SKM-1 (cell line): Measurements from ENCODE around the gene TSEN2.
"Not testable (repeated sequence)": the region's sequence is repeated elsewhere in the genome, so short reads cannot be mapped to it uniquely, and the experiment has no call there.

Experiments
- DNase-seq: peaks from one replicate; lab custom pipeline; 2025; ENCODE audit not compliant: unreplicated experiment; lab: John Stamatoyannopoulos, UW

The TSEN2 gene

DNA sequence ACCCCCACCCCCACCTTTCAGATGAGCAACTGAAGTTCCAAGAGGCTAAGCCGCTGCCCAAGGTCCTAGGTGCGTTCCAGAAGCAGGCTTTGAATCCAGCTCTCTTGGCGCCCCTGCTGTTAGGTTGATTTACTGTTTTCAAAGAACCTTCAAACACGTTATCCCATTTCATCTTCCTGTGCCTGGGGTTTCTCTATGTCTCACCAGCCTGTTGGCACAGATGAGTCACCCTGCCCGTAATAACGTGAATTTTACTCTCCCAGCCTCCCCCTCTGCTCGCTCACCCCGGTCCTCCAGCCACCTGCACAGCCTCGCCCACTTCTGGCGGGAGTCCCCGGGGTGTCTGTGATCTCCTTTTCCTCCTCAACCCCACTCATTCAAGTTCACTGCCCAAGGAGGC lies 13.0 kb upstream of the TSEN2 start:
- DNase-seq, result no peak

DNA sequence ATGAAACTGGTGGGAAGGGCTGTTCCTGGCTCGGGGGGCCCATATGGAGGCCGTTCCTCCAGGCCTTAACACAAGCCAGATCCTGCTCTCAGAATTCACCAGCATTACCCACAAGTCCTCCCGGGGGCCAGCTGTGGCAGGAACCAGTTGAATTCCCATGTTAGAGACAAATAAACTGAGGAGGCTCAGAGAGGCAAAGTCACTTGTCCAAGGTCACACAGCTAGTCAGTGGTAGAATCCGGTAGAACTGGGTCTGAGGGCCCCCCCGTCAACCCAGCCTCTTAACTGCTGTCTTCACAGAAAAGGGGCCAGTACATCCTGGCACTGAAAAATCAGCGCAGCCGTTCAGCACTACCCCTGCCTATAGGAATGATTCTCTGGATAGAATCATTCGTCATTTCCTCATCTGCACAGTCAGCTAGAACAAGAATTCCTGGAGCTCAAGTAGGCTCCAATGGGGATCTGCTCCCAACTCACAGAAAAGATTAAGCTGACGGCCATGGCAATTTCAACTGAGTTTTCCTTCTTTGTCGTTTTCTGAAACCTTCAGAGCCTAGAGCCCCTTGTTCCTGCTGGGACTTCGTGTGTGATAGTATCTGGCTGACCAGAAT lies 12.2 kb upstream of the TSEN2 start:
- DNase-seq, result no peak

DNA sequence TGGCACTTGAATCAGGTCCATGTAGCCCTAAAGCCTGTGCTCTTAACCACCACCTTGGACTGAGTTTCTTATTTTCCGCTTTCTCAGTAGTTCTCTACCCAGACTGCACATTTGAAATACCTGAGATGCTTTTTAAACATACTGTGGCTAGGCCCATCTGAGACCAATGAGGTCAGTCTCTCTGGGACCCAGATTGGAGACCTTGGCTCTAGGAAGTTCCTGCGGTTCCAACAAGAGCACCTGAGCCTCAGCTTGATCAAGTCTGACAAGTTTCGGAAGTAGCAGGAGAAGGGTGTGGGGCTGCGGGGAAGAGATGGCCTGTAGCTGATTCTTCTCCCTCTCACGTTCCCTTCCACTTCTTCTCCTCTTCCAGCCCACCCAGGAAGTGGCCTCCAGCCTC lies 11.5 kb upstream of the TSEN2 start:
- DNase-seq, result no peak

DNA sequence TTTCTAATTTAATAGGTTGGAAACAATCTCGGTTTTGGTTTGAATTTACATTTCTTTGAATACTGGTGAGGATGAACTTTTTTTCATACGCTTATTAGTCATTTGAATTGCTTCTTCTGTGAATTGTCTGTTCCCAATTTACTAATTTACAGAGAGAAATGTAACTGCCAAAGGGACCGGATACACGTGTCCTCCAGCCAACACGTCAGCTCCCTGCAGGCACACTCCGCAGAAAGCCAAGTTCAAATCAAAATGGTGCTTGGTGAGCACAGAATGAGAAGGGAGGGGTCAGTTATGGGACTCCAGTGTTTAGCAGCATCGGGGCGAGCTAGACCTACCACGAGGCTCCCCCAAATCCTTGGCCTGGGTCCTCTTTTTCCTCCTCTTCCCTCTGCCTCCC lies 10.8 kb upstream of the TSEN2 start:
- no peak for DNase-seq

DNA sequence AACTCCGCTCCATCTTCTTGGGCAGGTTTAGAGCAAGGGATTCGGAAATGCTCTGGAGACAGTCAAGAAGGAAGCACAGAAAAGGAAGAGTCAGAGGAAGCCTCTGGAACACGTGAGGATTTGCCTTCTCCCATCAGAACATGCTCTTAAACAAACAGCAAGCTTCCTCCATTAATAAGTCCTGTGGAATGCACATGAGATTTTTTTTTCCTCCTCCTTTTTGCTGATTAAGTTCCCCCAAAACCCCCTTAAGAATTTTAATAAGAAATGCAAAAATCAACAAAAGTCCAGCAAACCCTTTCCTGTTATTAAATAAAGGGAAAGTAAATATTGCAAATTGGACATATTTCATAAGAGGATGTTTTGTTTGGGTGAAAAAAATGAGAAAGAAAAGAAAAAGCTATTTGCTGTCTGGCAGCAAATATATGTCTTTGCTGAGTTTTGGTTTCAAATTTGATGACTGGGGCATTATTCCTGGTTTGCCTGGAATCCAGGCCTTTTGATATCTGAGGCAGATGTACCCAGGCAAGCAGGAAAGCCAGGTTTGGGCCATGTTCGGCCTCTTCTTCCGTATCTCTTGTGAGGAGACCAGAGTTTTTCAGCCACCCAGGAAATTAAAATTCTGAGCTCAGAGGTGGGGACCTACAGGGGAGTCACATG lies 7.9 kb upstream of the TSEN2 start:
- DNase-seq, result no peak

DNA sequence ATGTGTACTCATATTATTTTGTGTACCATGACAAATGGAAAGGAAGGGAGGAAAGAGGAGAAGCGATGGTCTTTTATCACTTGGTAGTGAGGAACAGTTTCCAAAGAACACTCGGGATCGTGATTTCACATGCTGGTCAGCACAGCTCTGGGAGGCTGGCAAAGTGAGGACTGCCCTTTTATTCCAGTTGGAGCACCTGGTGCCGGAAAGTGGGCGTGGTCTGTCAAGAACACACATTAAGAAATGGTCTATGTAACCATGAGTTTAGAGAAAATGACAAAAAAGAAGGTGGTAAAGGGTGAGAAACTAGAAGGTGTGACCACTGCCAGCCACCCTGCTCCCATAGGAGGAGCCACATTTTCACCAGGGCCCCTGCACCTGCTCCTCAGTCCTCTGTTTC lies 7.0 kb upstream of the TSEN2 start:
- DNase-seq, result no peak

DNA sequence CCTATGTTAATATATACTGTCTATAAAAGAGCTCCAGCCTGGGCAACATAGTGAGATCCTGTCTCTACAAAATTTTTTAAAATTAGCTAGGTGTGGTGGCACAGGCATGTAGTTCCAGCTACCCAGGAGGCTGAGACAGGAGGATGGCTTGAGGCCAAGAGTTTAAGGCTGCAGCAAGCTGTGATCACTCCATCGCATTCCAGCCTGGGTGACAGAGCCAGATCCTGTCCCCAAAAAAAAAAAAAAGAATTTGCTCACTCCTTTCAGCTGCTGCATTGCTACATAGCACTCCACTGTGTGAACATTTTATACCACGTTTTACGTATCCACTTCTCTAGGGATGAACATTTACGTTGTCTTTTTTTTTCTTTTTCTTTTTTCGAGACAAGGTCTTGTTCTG lies 6.0 kb upstream of the TSEN2 start:
- DNase-seq, result no peak

DNA sequence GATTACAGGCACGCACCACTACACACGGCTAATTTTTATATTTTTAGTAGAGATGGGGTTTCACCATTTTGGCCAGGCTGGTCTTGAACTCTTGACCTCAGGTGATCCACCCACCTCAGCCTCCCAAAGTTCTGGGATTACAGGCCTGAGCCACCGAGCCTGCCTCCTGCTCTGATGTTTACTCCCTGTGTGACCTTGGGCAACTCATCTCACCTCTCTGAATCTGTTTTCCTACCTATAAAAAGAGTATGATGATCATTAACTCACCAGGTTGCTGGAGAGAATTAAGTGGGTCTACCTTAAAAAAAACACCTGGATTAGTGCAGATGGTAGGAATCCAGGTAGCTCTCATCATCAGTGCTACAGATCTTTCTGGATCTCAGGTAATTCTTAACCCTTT lies 5.1 kb upstream of the TSEN2 start:
- DNase-seq, result not testable (repeated sequence)

DNA sequence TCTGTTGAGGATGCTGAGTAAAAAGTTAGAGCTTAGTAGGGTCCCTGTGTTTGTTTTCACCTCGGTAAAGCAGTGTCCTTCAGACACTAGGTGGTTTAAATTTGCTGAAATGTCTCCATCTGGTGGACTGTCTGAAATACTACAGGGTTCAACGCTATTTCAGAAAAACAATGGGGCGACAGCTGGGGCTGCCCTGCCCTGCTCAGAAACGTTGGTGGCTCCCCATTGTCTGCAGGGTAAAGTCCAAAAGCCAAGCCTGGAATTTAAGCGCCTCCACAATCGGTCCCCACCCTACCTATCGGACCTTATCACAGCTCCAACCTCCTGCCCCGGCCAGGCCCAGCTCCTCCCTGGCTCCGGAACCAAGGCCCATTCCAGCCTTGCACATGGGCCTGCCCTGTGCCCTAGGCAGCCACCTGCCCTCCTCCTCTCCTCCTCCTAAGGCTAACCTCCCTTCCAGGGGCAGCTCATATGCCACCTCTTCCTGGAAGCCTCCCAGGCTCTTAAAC lies 4.3 kb upstream of the TSEN2 start:
- peak; percentile 50 for DNase-seq

DNA sequence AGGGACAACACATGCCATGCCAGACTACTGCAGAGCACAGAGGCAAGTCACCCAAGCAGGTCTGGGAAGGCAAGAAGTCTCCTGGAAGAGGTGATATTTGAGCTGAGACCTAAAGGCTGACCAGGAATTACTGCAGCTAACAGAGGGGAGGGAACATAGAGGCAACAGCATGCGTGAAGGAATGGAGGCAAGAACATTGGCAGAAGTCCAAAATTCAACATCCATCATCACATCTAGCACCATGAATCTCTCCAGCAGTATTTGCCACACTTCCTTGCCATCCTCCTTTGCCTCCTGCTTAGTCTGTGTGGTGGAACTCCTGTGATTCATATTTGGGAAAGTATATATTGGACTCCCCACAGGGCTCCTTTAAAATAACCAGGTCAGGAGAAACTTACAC lies 870 bp upstream of the TSEN2 start:
- DNase-seq, result no peak

DNA sequence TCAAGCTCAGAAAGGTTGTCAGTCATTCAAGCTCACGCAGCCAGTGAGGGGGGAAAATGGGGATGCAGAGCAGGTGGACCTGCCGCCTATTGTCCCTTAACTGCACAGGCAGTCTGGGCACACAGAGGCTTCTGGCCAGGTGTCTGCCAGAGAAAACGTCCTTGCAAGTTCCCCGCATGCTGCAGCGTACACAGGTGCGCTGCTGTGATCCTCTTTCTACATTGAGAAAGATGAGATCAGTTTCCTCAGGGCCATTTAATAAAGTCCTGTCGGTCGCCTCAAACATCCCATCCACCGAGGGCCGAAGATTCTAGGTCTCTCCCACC lies 445 bp upstream of the TSEN2 start:
- DNase-seq, result no peak

DNA sequence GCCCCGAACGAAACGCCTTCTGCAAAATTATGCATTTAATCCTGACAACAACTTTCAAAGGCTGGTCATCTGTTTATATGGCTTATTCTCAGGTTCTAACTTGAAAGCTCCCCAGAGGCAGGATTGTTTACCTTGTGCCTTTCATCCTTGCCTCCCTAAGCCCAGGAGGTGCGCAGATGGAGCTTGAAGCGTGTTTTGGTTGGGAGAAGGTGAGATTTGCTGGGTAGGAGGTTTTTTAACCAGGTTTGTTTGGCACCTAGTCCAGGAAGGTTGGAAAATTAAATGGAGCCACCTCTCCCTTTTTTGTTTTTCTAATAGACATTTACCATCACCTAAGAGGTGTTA lies 675 bp downstream of the TSEN2 start:
- no peak for DNase-seq

DNA sequence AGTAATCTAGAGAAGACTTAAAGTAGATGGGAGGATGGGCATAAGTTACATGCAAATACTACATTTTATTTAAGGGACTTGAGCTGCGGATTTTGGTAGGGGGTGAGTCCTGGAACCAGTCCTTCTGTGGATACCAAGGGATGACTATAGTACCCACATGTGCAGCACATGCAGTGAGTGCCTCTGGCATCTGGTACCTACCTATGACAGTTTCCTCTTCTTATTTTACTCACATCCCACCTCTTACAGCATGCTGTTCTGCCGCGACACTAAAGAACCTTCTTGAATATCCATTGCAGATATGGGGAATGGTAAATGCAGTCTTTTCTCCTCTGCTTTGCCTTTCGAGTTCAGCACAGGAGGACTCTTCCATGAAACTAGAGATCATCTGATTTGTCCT lies 1.7 kb downstream of the TSEN2 start:
- no peak for DNase-seq

DNA sequence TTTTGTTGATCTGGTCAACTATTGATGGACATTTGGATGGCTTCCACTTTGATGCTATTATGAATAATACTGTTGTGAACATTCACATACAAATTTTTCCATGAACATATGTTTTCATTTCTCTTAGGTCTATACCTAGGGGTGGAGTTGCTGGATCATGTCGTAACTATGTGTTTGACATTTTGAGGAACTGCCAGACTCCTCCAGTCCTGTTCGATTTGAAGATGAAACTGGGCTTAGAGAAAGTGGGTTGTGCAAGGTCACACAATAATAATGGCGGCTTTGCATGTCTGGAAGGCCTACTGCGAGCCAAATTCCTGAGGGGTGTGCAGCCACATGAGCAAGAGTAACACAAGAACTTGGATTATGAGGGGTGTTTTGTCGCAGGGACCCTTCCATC lies 2.6 kb downstream of the TSEN2 start:
- DNase-seq, result peak; percentile 41

DNA sequence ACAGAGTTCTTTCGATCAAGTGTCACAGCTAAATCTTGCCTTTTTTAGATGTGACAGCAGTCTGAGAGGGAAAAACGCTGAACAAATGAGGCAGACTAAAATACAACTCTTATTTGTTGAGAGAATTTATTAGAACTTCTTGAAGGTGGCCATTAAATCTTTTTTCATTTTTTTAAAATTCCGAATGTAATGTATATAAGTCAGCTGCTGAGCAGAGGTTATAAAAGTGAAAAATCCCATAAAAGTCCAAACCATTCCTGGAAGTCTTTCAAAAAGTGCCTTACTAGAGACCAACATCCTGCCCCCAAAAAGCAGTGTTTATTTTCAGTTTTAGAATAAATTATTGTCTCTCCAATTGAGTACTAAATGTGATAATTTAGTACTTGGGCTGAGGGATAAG lies 3.1 kb downstream of the TSEN2 start:
- DNase-seq, result no peak

DNA sequence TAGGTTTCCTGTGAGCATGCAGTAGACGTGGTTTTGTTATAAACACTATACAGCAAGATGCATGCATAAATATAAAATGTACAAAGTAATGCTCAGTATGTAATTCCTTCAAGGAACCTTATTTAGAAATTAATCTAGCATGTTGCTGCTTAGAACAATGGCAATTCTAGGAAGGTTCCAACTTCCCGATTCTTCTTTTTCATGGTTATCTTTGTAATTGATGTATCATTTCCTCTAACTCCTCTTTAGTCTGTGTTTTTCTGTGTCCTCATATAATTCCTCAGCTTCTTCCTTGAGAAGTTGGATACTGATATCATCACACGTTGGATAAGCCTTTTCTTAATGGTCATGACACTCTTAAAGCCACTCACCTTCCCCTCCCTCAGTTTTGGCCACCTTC lies 3.5 kb downstream of the TSEN2 start:
- DNase-seq, result no peak

DNA sequence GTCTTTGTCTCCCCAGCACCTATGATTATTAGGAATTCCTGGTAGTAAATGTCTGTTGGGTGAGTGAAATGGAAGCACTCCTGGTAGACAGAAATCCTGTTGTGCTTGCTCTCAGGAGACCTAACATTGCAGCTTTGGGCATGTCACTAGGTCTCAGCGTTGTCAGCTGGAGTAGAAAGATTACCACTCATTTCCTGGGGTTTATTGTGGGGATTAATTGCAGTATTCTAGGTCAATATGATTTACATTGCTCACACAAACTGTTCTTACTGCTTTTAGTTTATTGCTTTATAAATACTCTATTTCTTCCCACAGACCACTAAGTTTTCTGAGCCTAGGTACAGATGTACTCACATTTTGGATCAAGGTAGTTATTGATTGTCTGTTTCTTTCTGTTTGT lies 5.1 kb downstream of the TSEN2 start:
- DNase-seq, result no peak

DNA sequence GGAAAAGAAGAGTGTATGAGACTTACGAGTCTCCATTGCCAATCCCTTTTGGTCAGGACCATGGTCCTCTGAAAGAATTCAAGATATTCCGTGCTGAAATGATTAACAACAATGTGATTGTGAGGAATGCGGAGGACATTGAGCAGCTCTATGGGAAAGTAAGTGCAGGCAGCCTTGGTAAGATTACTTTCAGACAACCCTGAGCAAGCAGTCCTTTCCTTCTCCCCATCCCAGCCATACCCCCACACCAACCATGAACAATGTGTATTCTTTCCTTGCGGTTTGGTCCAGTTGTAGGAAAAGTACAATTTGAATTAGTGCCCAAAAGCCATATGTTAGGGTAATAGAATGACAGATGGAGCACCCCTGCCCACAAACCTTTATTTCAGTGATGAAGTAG lies 5.6 kb downstream of the TSEN2 start:
- DNase-seq, result no peak

DNA sequence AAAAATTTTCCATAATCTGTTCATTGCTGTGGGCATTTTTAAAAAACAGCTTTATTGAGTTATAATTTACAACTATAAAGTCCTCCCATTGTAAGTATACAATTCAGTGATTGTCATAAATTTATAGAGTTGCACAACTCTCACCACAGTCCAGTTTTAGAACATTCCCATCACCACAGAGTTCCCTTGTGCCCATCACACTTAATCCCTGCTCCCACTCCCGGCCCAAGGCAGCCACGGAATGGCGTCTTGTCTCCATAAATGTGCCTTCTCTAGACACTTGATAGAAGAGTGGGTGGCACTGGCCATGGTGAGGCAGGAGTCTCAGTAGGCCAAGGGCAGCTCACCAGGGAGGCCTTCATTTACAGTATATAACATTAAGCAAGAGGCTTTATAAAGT lies 6.3 kb downstream of the TSEN2 start:
- no peak for DNase-seq

DNA sequence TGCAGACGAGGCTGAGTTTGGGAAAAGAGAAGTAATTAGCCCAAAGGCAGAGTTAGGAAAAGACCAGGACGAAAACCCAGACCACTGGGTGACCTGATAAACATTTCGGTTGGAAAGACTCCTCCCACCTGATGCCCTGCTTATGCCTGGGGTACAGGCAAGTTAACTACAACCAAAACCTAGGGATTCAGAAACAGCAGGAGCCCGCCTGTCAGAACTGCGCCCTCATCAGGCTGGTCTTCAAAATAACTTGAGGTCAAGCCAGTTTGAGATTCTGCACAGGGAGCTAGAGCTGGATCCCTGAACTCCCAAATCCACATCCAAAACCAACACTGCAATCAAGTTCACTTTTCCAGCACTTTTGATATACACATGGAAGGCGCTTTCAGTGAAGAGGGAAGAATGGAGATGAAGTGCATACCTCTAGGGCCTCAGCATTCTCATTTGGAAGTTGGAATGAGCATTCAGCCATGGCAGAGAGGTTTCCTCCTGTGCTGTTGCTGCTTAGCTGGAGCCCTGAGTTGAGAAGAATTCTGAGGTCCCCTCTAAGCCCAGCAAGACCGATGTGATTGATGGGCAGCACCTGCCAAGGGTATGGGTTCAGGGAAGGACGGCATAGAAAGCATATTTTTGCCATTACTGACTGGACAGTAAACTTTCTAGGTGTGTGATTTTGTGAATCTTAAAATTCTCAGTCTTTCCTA lies 11.6 kb downstream of the TSEN2 start:
- no peak for DNase-seq

DNA sequence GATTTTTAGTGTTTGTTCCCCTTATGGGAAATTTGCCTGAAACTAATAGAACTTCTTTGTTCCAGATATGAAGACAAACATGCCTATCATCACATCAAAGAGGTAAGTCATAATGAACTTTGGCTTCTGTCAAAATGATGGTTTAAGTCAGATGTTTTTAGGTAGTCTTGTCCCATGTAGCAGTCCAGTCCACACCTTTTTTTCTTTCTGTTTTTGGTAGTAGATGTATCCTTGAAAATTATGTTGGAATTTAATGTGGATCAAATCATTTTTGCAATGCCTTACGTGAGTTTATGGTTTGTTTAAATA lies 12.1 kb downstream of the TSEN2 start:
- DNase-seq, result no peak

DNA sequence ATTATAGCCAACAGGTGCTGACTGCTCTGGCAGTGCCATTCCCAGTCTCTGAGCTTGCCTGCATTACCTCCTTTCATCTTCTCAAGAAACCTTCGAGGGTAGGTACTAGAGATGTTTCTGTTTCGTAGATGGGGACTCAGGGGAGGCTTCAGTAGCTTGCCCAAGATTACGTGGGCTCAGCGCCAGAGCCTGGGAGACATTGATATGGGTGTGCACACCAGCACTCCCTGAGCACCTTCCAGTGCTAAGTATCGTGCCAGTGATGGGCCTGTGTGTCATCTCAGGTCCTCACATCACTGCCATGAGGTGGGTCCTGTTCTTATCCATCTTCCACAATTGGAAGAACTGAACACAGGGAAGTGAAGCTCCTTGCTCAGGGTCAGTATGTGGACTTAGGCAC lies 15.2 kb downstream of the TSEN2 start:
- DNase-seq, result no peak
